Breast epithelium (tissue), 4 donors: ENCODE results near the gene CCL28. TPM values are rescaled to one million over a fixed set of nuclear protein-coding genes. Genes with fewer than 3 reads are reported as not detected.

Experiments used
- DNase-seq, 2 donors: peaks; one replicate each; pipeline ENCODE4 v3.0.0-alpha.2; 2019; ENCODE audit warnings: low spot score in 2 of 2
- H3K27ac ChIP-seq, 2 donors: fragments of 200-600 bp; sonication (generic) in 1 of 2; one replicate each; pipeline ENCODE4 v1.5.1; 2016 to 2019; ENCODE audit warnings: mild to moderate bottlenecking in 1 of 2
- H3K27me3 ChIP-seq, 2 donors: fragments of 200-600 bp; sonication (generic) in 1 of 2; one replicate each; pipeline versions ENCODE4 v1.5.1 to v1.6.0; 2017 to 2019; ENCODE audit warnings: control low read depth in 1 of 2, mild to moderate bottlenecking in 1 of 2
- H3K36me3 ChIP-seq: fragments of 200-600 bp; one replicate; pipeline ENCODE4 v1.5.1; 2019
- H3K4me1 ChIP-seq, 2 donors: fragments of 200-600 bp; sonication (generic); one replicate each; pipeline ENCODE4 v1.5.1; 2016 to 2019; ENCODE audit warnings: control low read depth in 1 of 2
- H3K4me3 ChIP-seq, 3 donors: fragments of 200-600 bp; sonication (generic); 1 replicate in 2 of 3; 2 replicates in 1 of 3; pipeline ENCODE4 v1.5.1; 2016 to 2019; ENCODE audit warnings: mild to moderate bottlenecking in 3 of 3, moderate library complexity in 2 of 3
- H3K9me3 ChIP-seq, 2 donors: fragments of 200-600 bp; sonication (generic) in 1 of 2; one replicate each; pipeline ENCODE4 v1.5.1; 2016 to 2019; ENCODE audit warnings: control low read depth in 1 of 2
- POLR2A ChIP-seq: fragments of 450-650 bp; IDR thresholded peaks from one replicate; pipeline ENCODE4 v1.6.1; 2016; ENCODE audit warnings: antibody characterized with exemption, mild to moderate bottlenecking, moderate library complexity
- POLR2AphosphoS5 ChIP-seq, 3 donors: sonication (generic); formaldehyde crosslinking; IDR thresholded peaks; one replicate each; pipeline ENCODE4 v1.6.1; 2017; ENCODE audit warnings: antibody characterized with exemption in 3 of 3
- intact Hi-C: fragments of 100-400 bp; cut with DNase I; formaldehyde crosslinking; loops from one replicate; pipeline ENCODE4 v1.15.1; 2023; ENCODE audit warnings: low total_unique reads
- total RNA-seq, 3 donors: library from RNA; depleted of rRNA; stranded (reverse); fragments of >200 nt; gene quantifications; one replicate each; pipeline ENCODE4 v1.1.0, GENCODE V29; 2016
- TF ChIP-seq, protein P1 (sequence below), 3 donors: fragments of 450-650 bp; IDR thresholded peaks; one replicate each; pipeline ENCODE4 v1.5.1; 2016 to 2017; ENCODE audit warnings: antibody characterized with exemption in 3 of 3, mild to moderate bottlenecking in 3 of 3, moderate library complexity in 3 of 3

CCL28 gene
- total RNA-seq, 3 donors from 2014 or later: 4.0 to 192 (median 53.4) TPM

DNA sequence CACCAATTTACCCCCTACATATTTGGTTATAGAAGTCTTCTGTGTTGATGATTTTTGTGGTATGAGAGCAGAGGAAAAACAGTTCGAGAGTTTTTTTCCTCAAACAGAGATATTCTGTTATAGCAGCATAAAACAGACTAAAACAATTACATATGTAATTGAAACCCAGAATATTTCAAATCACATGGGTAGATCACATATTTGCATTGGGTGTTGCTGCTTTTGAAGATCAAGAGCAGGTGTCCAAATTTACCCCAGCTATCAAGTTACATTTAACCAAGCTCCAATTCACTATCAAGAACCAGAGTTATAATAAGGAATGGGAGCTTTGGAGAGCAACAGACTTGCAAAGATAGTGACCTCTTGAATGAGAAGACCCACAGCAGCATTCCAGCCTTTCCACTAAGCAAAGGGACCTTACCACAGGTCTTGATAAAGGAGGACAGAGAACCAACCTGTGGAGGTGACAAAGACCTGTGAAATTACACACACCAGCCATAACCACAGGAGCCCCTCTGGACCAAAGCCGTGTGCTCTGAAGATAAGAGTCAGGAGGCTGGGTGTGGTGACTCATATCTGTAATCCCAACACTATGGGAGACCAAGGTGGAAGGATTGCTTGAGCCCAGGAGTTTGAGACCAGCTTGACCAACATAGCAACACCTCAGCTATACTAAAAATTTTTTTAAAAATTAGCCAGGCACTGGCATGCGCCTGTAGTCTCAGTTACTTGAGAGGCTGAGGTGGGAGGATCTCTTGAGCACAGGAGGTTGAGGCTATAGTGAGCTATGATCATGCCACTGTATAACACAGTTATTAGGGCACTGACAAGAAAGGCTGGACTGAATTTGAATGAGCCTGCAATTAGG lies 4.0 kb upstream of the CCL28 start:
- Histone ChIP-seq H3K36me3 (no peaks in the 10 kb centered on the region), H3K27ac (peak overlapping the region in 1 of 2 donors; percentile 33), H3K4me1 (no peaks in the 10 kb centered on the region), H3K4me3 (no peak overlapping the region), H3K9me3 (no peaks in the 10 kb centered on the region), H3K27me3 (no peaks in the 10 kb centered on the region)
- intact Hi-C loops: no loop called here
- DNase-seq: no peak
- TF ChIP-seq POLR2A (no peak), POLR2AphosphoS5 (IDR thresholded peaks at IDR 0.05) (no peak)
- TF ChIP-seq, protein P1, sequence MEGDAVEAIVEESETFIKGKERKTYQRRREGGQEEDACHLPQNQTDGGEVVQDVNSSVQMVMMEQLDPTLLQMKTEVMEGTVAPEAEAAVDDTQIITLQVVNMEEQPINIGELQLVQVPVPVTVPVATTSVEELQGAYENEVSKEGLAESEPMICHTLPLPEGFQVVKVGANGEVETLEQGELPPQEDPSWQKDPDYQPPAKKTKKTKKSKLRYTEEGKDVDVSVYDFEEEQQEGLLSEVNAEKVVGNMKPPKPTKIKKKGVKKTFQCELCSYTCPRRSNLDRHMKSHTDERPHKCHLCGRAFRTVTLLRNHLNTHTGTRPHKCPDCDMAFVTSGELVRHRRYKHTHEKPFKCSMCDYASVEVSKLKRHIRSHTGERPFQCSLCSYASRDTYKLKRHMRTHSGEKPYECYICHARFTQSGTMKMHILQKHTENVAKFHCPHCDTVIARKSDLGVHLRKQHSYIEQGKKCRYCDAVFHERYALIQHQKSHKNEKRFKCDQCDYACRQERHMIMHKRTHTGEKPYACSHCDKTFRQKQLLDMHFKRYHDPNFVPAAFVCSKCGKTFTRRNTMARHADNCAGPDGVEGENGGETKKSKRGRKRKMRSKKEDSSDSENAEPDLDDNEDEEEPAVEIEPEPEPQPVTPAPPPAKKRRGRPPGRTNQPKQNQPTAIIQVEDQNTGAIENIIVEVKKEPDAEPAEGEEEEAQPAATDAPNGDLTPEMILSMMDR (IDR thresholded peaks at IDR 0.05): no peak

DNA sequence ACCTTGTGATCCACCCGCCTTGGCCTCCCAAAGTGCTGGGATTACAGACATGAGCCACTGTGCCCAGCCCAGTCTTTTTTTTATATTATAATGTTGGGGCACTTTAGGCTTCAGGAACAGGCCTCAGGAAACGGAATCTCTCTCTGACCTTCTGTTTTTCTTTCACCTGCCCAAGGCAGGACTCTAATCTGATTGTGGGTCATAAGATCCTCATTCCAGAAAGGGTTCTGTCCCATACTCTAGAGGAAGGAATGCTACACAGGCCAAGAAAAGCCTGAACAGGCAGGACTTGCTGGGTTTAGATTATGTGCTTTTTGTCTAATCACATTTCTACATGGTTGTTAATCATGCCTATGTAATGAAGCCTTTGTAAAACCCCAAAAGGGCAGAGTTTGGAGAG lies 1.8 kb upstream of the CCL28 start:
- TF ChIP-seq POLR2A (no peak), POLR2AphosphoS5 (IDR thresholded peaks at IDR 0.05) (no peak)
- TF ChIP-seq, protein P1 (IDR thresholded peaks at IDR 0.05): no peak
- peak overlapping the region in 1 of 2 donors; percentile 57 for H3K27ac ChIP-seq
- no peaks in the 10 kb centered on the region for H3K27me3 ChIP-seq
- no peak for DNase-seq
- intact Hi-C loops: no loop called here
- H3K36me3 ChIP-seq: no peaks in the 10 kb centered on the region
- H3K4me1 ChIP-seq: no peaks in the 10 kb centered on the region
- no peaks in the 10 kb centered on the region for H3K9me3 ChIP-seq
- no peak overlapping the region for H3K4me3 ChIP-seq

DNA sequence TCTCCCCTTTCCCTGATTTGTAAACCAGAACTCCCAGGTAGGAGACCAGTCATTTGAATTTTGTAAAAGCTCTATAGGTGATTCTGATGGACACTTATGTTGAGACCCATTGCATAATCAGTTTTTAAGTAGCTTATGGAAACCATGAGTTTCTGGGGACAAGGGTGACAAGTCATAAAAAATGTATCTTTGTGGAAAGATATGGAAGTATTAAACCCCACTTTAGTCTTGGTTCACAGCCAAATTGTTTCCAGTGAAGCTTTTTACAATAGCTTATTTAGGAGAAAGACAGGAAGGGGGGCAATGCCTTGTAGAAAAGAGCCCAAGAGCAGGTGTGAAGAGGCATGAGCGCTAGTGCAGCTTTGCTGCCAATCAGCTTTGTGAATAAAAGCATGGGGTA lies 453 bp upstream of the CCL28 start:
- Histone ChIP-seq H3K4me3 (peak overlapping the region in 1 of 3 donors; percentile 17), H3K27ac (peak overlapping the region; percentile 69 to 79), H3K27me3 (no peaks in the 10 kb centered on the region), H3K36me3 (no peaks in the 10 kb centered on the region), H3K9me3 (no peaks in the 10 kb centered on the region), H3K4me1 (no peaks in the 10 kb centered on the region)
- DNase-seq: no peak
- TF ChIP-seq POLR2A (no peak), POLR2AphosphoS5 (IDR thresholded peaks at IDR 0.05) (no peak)
- TF ChIP-seq, protein P1 (IDR thresholded peaks at IDR 0.05): no peak
- intact Hi-C loops: no loop called here

DNA sequence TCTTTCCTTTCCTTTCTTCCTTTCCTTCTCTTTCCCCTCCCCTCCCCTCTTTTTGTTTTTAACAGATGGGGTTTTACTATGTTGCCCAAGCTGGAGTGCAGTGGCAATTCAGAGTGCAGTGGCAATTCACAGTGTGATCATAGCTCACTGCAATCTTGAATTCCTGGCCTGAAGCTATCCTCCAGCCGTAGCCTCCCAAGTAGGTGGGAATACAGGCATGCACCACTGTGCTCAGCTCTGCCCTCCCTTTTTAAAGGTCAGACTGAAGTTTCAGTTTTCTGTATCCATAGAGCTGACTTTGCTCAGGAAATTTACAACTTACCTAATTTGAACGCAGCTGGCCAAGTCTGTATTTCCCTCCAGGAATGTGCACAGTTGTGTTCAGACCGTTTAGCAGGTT lies 696 bp downstream of the CCL28 start:
- H3K27ac ChIP-seq: peak overlapping the region; percentile 69 to 79
- H3K4me3 ChIP-seq: peak overlapping the region in 2 of 3 donors; percentile 17 to 41
- no peak for DNase-seq
- intact Hi-C loops: no loop called here
- TF ChIP-seq POLR2A (no peak), POLR2AphosphoS5 (IDR thresholded peaks at IDR 0.05) (no peak)
- TF ChIP-seq, protein P1 (IDR thresholded peaks at IDR 0.05): no peak
- no peaks in the 10 kb centered on the region for H3K36me3 ChIP-seq
- H3K27me3 ChIP-seq: no peaks in the 10 kb centered on the region
- no peaks in the 10 kb centered on the region for H3K9me3 ChIP-seq
- no peaks in the 10 kb centered on the region for H3K4me1 ChIP-seq

DNA sequence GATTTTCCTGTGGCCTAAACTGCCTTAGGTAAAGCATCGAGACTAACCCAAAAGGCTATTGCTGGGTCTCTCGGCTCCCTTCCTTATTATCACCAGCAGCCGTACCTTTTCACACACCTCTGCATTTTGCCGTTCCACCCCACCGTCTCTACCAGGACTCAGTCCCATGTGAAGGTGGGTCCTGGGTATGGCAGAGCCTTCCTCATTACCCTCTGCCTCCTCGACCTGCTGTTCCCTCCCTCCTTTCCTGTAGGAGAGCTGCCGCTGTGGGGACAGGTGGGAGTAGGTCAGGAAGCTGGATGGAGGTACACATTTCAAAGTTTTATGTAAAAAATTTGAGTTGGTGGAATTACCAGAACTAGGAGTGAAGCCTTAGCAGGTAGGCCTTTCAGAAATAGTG lies 1.8 kb downstream of the CCL28 start:
- no peaks in the 10 kb centered on the region for H3K9me3 ChIP-seq
- DNase-seq: no peak
- peak overlapping the region in 2 of 3 donors; percentile 9 to 41 for H3K4me3 ChIP-seq
- intact Hi-C loops: no loop called here
- H3K27me3 ChIP-seq: no peaks in the 10 kb centered on the region
- H3K27ac ChIP-seq: peak overlapping the region; percentile 71 to 79
- no peaks in the 10 kb centered on the region for H3K36me3 ChIP-seq
- TF ChIP-seq POLR2A: no peak
- no peak for TF ChIP-seq POLR2AphosphoS5 (IDR thresholded peaks at IDR 0.05)
- TF ChIP-seq, protein P1 (IDR thresholded peaks at IDR 0.05): no peak
- H3K4me1 ChIP-seq: no peaks in the 10 kb centered on the region
